Adrenal gland (tissue), 5 donors: ENCODE measurements around the gene CASKIN2.

Source experiments
- CTCF ChIP-seq, 6 experiments: fragments of 450-650 bp in 4 of 6; fragments of 200-600 bp in 2 of 6; sonication (generic) in 1 of 6; IDR thresholded peaks; 1 replicate in 5 of 6; 2 replicates in 1 of 6; pipeline versions ENCODE4 v1.5.1 to v1.8.0; 2016 to 2021; ENCODE audit warnings: antibody characterized with exemption in 6 of 6, mild to moderate bottlenecking in 2 of 6, moderate library complexity in 1 of 6
- POLR2A ChIP-seq, 2 donors: fragments of 450-650 bp; IDR thresholded peaks; one replicate each; pipeline ENCODE4 v1.6.1; 2017; ENCODE audit warnings: antibody characterized with exemption in 2 of 2, mild to moderate bottlenecking in 2 of 2, moderate library complexity in 1 of 2
- donor health status: DM: no; HTN: no; CAD: no.

GRCh38 chr17:75531721-75532072 lies 16.4 kb upstream of the CASKIN2 start:
- no peak for TF ChIP-seq CTCF (IDR thresholded peaks at IDR 0.05)
- TF ChIP-seq POLR2A (IDR thresholded peaks at IDR 0.05), result no peak
